GM12892 (cell line): ENCODE measurements around the gene MMP20.

Experiments
- DNase-seq: peaks from one replicate; pipeline ENCODE4 v3.0.0; 2011; ENCODE audit not compliant: insufficient read length
- FAIRE-seq: peaks from 2 replicates; lab custom pipeline; 2011; peaks lifted over from hg19 to GRCh38; lab: Jason Lieb, UNC
- POLR2A ChIP-seq: IDR thresholded peaks from 2 replicates; pipeline ENCODE4 v1.6.1; 2011; ENCODE audit warnings: low read depth, low read length, control low read depth
- POLR2AphosphoS5 ChIP-seq: IDR thresholded peaks from 2 replicates; pipeline ENCODE4 v1.6.1; 2011; ENCODE audit warnings: low read depth, low read length, control low read depth
- TAF1 ChIP-seq: IDR thresholded peaks from 2 replicates; pipeline ENCODE4 v1.6.1; 2011; ENCODE audit warnings: low read depth, mild to moderate bottlenecking, control low read depth, low read length, borderline replicate concordance

MMP20 gene

DNA sequence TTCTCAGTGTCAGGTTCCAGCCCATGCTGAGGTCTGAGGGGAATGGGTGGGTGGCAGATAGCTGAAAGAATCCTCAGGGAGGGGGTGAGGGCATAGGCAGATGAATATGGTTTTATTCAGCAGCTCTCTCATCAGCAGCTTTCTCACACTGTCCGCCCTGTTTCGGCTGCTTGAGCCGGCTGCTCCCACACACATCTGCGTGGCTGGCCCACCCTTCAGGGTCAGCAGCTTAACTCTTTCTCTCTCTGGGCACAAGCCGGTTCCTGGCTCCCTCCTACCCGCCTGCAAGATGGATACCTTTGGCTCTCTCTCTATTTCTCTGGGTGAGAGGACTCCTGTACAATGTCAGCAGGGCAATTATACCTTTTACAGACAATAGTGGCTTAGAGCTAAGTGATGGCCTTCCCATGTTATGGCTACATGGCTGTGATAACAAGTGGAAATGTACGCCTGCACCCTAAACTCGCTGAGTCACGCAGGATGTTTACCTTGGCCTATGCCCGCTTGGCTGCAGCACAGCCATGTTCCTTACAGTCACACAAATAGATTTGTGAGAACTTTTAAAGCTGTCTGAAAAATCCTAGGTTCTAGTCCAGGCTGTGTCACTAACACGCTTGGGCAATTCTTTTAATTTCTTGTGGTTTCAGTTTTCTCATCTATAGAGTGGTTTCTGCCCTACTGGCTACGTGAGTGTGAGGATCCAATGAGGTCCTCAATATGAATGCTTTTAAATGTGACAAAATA lies 4.1 kb downstream of the MMP20 start:
- FAIRE-seq (peak; percentile 62), DNase-seq (no peak)
- TF ChIP-seq TAF1 = no peak
- TF ChIP-seq POLR2A = no peak
- no peak for TF ChIP-seq POLR2AphosphoS5

DNA sequence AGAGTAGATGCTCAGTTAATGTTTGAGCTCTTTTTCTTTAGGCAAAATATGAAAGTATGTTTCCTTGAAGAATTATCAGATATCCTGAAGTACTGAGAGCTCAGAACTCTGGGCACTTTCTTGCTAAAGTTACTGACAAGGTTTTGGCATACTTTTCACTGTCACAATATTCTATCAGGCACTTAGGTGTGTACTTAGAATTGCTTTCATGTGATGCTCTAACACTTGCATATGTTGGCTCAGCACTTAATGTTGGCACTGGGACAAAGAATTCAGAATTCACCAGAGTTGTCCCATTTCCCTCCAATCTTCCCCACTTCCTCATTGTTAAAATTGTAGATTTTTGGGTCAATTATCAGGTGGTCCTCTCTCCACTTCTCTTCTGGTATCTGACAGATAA lies 5.0 kb downstream of the MMP20 start:
- TF ChIP-seq POLR2AphosphoS5 (no peak), POLR2A (no peak), TAF1 (no peak)
- no peak for DNase-seq
- peak; percentile 79 for FAIRE-seq

DNA sequence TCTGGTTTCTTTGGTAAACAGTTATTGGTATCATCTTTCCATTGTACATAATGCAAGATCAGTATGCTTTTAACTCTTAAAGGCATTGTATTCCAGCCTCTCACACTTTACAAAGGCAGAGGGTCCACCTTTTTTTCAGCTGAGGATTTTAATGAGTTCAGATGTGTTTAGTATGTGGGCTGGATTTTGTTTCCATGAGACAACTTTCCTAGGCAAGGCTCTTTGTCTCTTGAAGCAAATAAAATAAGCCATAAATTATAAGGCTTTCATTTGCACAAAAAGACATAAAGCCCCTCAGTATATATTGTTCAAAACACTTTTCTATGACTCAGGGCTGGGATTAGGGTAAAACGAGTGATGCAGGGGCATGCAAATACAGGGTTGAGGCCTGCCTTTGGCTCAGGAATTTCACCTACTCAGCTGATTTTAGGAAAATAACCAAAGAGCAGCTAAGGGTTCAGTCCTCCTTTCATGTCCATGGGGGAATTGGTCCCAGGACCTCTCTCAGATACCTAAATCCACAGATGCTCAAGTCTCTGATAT lies 7.6 kb downstream of the MMP20 start:
- TF ChIP-seq POLR2AphosphoS5 (no peak), TAF1 (no peak), POLR2A (no peak)
- DNase-seq (no peak), FAIRE-seq (no peak)

DNA sequence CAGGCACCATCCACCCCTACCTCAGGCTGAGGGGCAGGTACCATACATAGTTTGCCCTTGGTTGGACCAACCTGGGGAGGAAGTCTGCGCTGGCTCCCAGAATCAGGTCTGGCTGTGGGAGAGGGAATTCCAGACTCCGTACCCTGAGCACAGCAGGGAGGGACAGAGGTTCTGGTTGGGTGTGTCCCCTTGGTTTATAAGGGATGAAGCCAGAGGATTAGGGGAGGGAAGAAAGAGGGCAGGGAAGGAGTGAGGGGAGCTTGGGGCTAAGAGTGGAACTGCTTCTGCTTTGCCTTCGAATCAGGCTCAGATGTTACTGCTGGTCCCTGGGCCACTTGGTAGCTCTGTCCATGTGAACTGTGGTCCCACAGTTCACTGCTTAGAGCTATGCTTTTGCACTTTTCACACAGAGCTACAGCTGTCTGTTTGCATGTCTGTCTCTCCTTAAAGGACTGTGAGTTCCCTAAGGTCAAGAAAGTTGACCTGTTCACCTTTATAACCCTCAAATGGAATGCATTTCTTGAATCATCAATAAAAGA lies 9.2 kb downstream of the MMP20 start:
- TF ChIP-seq POLR2A = no peak
- TF ChIP-seq TAF1 = no peak
- no peak for TF ChIP-seq POLR2AphosphoS5
- peak; percentile 27 for FAIRE-seq
- no peak for DNase-seq

DNA sequence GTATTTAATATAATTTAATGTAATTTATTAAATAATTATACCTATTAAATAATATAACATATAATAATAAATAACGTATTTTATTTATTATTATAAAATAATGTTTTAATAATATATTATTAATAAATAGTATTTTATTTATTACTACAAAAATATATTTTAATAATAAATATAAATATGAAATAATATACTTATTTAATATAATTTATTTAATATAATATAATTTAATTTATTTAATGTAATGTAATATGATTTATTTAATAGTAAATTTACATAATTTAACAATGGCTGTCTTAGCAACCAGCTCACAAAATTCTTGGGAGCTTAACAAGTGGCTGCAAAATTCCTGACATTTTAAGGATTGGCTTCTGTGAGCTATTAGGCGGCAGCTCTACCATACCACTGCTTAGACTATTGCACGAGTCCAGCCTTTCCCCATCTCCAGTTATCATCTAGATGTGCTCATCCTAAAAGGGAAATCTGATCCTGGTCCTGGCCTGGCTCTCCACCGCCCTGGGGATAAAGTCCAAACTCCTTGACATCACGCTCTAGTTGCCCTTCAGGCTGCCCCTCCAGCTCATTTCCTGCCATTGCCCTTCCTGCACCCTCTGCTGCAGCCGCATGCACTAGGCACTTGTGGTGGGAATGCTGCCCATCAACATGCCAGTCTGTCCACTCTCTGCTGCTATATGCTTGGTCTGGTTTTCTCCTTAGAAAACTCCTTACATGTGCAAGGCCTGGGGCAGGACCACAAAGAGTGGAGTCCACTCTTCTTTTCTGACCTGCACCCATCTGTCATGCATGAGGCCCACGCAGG lies 9.8 kb downstream of the MMP20 start:
- TF ChIP-seq POLR2A (no peak), POLR2AphosphoS5 (no peak), TAF1 (no peak)
- DNase-seq = no peak
- FAIRE-seq = peak; percentile 9

DNA sequence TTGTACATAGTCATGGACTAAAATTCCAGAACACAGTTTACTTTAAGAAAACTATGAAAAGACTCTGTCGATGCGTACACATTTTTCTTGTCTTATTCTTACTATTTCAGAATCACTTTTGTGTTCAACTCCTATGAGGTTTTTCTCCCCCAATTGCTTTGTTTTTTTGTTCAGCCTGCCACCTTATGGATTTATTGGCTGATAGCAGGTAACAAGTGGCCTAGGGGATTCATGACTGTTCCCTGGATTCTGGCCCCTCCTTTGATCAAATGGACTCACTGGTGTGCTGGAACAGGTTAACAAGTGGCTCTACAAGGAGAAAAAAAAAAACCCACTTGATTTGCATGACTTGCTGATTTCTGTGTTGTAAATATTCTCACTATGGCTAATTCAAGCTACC lies 10.6 kb downstream of the MMP20 start:
- TF ChIP-seq POLR2A (no peak), POLR2AphosphoS5 (no peak), TAF1 (no peak)
- no peak for DNase-seq

DNA sequence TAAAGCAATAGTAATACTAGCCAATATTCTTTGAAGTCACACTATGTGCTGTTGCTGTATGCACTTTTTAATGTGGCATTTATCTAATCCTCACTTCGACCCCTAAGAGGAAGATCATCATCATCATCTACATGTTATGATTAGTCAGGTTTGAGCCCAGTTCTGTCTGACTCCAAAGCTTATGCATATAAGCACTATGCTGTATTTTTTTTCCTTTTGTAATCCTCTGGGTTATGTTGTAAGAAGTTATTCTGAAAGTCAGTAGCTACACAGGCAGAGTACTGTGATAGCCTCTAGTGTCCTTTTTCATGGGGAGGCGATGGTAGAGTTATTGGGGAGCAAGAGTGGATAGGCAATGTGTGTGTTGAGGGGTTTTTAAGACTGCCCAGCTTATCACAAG lies 11.1 kb downstream of the MMP20 start:
- DNase-seq (no peak), FAIRE-seq (peak; percentile 38)
- TF ChIP-seq POLR2AphosphoS5 = no peak

More for the DNA sequence above, 10.6 kb downstream of the MMP20 start:
- peak; percentile 88 for FAIRE-seq

DNA sequence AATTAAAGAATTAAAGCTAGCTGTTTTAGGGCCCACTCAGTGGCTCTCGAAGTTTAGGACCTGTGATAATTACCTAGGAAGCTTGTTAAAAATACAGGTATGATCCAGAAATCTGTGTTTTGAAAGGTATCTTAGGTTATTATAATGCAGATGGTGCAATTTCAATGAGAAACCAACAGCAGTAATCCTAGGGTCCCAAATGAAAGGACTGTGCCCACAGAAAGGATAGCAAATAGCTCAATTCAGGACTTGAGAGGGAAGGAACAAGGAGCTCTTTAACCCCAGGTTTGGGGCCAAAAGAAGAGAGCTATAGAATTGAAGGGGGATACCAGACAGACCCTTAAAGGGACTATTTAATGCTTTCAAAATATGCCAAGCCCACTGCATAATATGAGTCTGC lies 11.7 kb downstream of the MMP20 start:
- FAIRE-seq = no peak
- TF ChIP-seq POLR2A = no peak
- no peak for TF ChIP-seq POLR2AphosphoS5
- no peak for TF ChIP-seq TAF1
- no peak for DNase-seq

DNA sequence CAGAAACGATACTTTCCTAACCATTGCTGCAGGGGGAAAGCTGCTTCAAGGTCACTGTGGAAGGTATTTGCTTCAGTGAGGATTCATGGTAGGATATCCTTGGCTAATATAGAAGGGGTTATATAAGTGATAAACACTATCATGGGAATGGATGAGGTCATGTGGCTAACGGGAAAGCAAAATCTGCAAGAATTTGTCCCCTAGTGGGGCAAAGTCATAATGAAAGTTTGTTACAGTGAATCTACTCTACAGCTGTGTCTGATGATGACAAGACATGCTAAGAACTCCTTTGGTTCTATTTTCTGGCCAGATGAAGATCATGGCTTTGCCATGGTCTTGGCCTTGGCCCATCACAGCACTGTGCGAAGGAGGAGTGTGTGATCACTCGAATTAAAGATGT lies 13.8 kb downstream of the MMP20 start:
- TF ChIP-seq TAF1 (no peak), POLR2A (no peak), POLR2AphosphoS5 (no peak)
- DNase-seq (no peak), FAIRE-seq (peak; percentile 94)

DNA sequence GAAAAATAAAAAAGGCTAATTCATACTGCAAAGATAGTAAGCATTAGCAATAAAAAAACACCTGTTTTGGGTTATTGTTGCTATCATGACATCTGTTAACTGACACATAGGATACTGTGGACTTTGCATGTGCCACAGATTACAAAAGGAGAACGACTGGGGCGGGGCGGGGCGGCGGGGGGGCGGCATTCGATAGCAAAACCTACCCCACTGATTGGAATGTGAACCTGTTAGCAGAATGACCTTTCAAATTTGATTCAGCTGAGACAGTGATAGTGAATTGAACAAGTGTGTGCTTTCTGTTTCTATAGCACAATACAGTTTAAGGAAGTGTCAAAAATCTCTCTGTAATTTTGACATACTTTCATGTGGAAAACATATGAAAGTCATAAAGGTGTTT lies 14.9 kb downstream of the MMP20 start:
- no peak for DNase-seq
- TF ChIP-seq POLR2A (no peak), POLR2AphosphoS5 (no peak), TAF1 (no peak)
- peak; percentile 33 for FAIRE-seq

DNA sequence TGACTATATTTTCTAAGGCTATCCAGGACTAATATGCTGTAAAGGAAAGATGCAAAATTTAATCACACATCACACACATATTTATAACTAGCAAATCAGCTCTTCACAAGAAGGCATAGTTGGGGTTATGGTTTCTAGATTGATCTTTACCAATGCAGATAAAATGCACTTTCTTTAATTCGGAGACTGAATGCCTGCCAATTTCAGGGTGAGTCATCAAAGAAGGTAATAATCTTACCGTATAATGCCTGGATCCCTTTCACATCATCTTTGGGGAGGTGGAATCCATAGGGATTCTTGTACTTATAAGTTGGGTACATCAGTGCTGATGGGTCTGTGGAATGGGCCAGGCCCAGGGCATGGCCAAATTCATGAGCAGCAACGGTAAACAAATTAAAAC lies 16.4 kb downstream of the MMP20 start:
- TF ChIP-seq TAF1 (no peak), POLR2A (no peak), POLR2AphosphoS5 (no peak)
- DNase-seq = no peak
- FAIRE-seq = no peak

DNA sequence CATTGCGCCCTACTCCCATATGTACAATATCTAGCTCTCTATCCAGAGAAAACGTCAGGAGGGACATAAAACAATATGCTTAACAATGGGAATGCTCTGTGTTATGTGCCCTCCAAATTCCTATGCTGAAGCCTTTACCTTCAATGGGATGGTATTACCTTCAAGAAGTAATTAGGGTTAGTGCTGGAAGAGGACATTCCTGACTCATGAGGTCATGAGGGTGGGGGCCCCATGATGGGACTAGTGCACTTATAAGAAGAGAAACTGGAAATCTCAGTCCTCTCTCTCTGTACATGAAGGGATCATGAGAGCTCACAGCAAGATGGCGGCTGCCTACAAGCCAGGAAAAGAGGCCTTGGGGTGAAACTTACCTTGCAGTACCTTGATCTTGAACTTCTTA lies 20.3 kb downstream of the MMP20 start:
- DNase-seq (no peak), FAIRE-seq (no peak)
- TF ChIP-seq POLR2A (no peak), POLR2AphosphoS5 (no peak), TAF1 (no peak)
